HEK293 (cell line): ENCODE results near the gene CARD6.
A peak's percentile ranks its signal among the peaks of the same experiment; 100 is the strongest.

Experiments used
- CTCF ChIA-PET: fragments of 350-600 bp; formaldehyde crosslinking; extraction: SDS; loops from one replicate; lab custom pipeline; 2021; ENCODE audit warnings: antibody characterized with exemption; lab: Yijun Ruan, JAX
- POLR2A ChIA-PET: fragments of 300-600 bp; formaldehyde crosslinking; extraction: SDS; loops from one replicate; lab custom pipeline; 2020; ENCODE audit warnings: antibody characterized with exemption, inconsistent platforms; lab: Yijun Ruan, JAX
- H3K27ac ChIP-seq: fragments of 200-500 bp; sonication (Bioruptor generic); 2 replicates; pipeline ENCODE4 v1.5.1; 2014; ENCODE audit warnings: low read depth, low read length, control low read depth, inconsistent platforms; ENCODE audit errors: extremely low read depth
- H3K36me3 ChIP-seq, 2 experiments: fragments of 200-500 bp in 1 of 2; sonication (Bioruptor generic) in 1 of 2; 1 replicate in 1 of 2; 2 replicates in 1 of 2; pipeline ENCODE4 v1.5.1; 2014 to 2017; ENCODE audit warnings: inconsistent platforms in 2 of 2, low read length in 2 of 2; ENCODE audit not compliant: control insufficient read depth in 2 of 2, insufficient read depth in 1 of 2
- H3K4me1 ChIP-seq: fragments of 200-500 bp; sonication (Bioruptor generic); 2 replicates; pipeline ENCODE4 v1.5.1; 2014; ENCODE audit warnings: mild to moderate bottlenecking, low read length, inconsistent platforms; ENCODE audit not compliant: control insufficient read depth, insufficient read depth
- H3K4me3 ChIP-seq: 2 replicates; pipeline ENCODE4 v1.5.1; 2011; ENCODE audit warnings: low read depth, mild to moderate bottlenecking, control low read depth, low read length, moderate library complexity
- H3K9me3 ChIP-seq: fragments of 200-500 bp; sonication (Bioruptor generic); 2 replicates; pipeline ENCODE4 v1.5.1; 2014; ENCODE audit warnings: low read depth, low read length, inconsistent platforms; ENCODE audit not compliant: control insufficient read depth, insufficient read depth
- ATF2 ChIP-seq: fragments of 450-650 bp; formaldehyde crosslinking; IDR thresholded peaks from 2 replicates; pipeline ENCODE4 v1.5.1; 2016; ENCODE audit warnings: missing biosample characterization, missing genetic modification characterization, low read depth
- ELK4 ChIP-seq: IDR thresholded peaks from 2 replicates; pipeline ENCODE4 v1.6.1; 2011; ENCODE audit warnings: mild to moderate bottlenecking, low read depth, low read length, borderline replicate concordance
- HOXC10 ChIP-seq: sonication (generic); formaldehyde crosslinking; IDR thresholded peaks from 2 replicates; pipeline ENCODE4 v1.8.1; 2023; ENCODE audit warnings: mild to moderate bottlenecking, missing genetic modification reagents
- PRDM1 ChIP-seq: fragments of 450-650 bp; formaldehyde crosslinking; IDR thresholded peaks from 2 replicates; pipeline ENCODE4; 2016; ENCODE audit warnings: missing biosample characterization, missing genetic modification characterization
- SETDB1 ChIP-seq: IDR thresholded peaks from one replicate; pipeline ENCODE4 v1.6.1; 2017; ENCODE audit warnings: mild to moderate bottlenecking, low read length, moderate library complexity, mixed read lengths; ENCODE audit not compliant: insufficient read length
- ZBTB6 ChIP-seq: fragments of 450-650 bp; formaldehyde crosslinking; IDR thresholded peaks from 2 replicates; pipeline ENCODE4 v1.5.1; 2017; ENCODE audit warnings: missing biosample characterization, missing genetic modification characterization
- ZFP41 ChIP-seq: fragments of 450-650 bp; formaldehyde crosslinking; IDR thresholded peaks from 2 replicates; pipeline ENCODE4 v1.5.1; 2016; ENCODE audit warnings: missing biosample characterization, missing genetic modification characterization, borderline replicate concordance
- ZNF132 ChIP-seq: fragments of 450-650 bp; formaldehyde crosslinking; IDR thresholded peaks from 2 replicates; pipeline ENCODE4 v1.5.1; 2017; ENCODE audit warnings: missing biosample characterization, missing genetic modification characterization, borderline replicate concordance
- ZNF169 ChIP-seq: fragments of 450-650 bp; formaldehyde crosslinking; IDR thresholded peaks from 2 replicates; pipeline ENCODE4 v1.5.1; 2016; ENCODE audit warnings: missing biosample characterization, missing genetic modification characterization
- ZNF184 ChIP-seq: fragments of 450-650 bp; IDR thresholded peaks from 2 replicates; pipeline ENCODE4 v1.5.1; 2018; ENCODE audit warnings: missing biosample characterization, mild to moderate bottlenecking, missing genetic modification characterization
- ZNF223 ChIP-seq: fragments of 450-650 bp; formaldehyde crosslinking; IDR thresholded peaks from 2 replicates; pipeline ENCODE4 v1.5.1; 2016; ENCODE audit warnings: missing biosample characterization, missing genetic modification characterization
- ZNF24 ChIP-seq: fragments of 450-650 bp; formaldehyde crosslinking; IDR thresholded peaks from 2 replicates; pipeline ENCODE4 v1.5.1; 2016; ENCODE audit warnings: missing biosample characterization, missing genetic modification characterization
- ZNF26 ChIP-seq: fragments of 450-650 bp; formaldehyde crosslinking; IDR thresholded peaks from 2 replicates; pipeline ENCODE4 v1.5.1; 2016; ENCODE audit warnings: missing biosample characterization, missing genetic modification characterization
- ZNF658 ChIP-seq: fragments of 450-650 bp; formaldehyde crosslinking; IDR thresholded peaks from 2 replicates; pipeline ENCODE4; 2016; ENCODE audit warnings: missing biosample characterization, missing genetic modification characterization
- ZNF776 ChIP-seq: fragments of 450-650 bp; formaldehyde crosslinking; IDR thresholded peaks from 2 replicates; pipeline ENCODE4 v1.5.0; 2017; ENCODE audit warnings: missing biosample characterization, missing genetic modification characterization, borderline replicate concordance
- ZNF830 ChIP-seq: fragments of 450-650 bp; IDR thresholded peaks from 2 replicates; pipeline ENCODE4 v1.5.0; 2018; ENCODE audit warnings: missing biosample characterization, missing genetic modification characterization, low read depth, mild to moderate bottlenecking, moderate library complexity
- ZSCAN23 ChIP-seq: fragments of 450-650 bp; formaldehyde crosslinking; IDR thresholded peaks from 2 replicates; pipeline ENCODE4 v1.5.1; 2016; ENCODE audit warnings: missing biosample characterization, missing genetic modification characterization
- ZXDB ChIP-seq: fragments of 450-650 bp; formaldehyde crosslinking; IDR thresholded peaks from 2 replicates; pipeline ENCODE4 v1.5.1; 2016; ENCODE audit warnings: missing biosample characterization, missing genetic modification characterization

The CARD6 gene

GRCh38 chr5:40873286-40873880 lies 32.2 kb downstream of the CARD6 start:
- H3K27ac ChIP-seq: no peak overlapping the region
- POLR2A ChIA-PET: no interaction called here

GRCh38 chr5:40875958-40876357 lies 34.8 kb downstream of the CARD6 start:
- Histone ChIP-seq H3K9me3 (no peaks in the 10 kb centered on the region), H3K36me3 (no peaks in the 10 kb centered on the region), H3K4me3 (no peak overlapping the region), H3K4me1 (no peaks in the 10 kb centered on the region), H3K27ac (no peak overlapping the region)
- ChIA-PET POLR2A (no interaction called here), CTCF (no interaction called here)
- TF ChIP-seq ZNF24 (tag by site-specific recombination) (no peak), ELK4 (no peak), ZNF776 (tag by site-specific recombination) (no peak), ZNF184 (tag by site-specific recombination) (no peak)

More at GRCh38 chr5:40873286-40873880, 32.2 kb downstream of the CARD6 start:
- no peaks in the 10 kb centered on the region for H3K36me3 ChIP-seq
- no peaks in the 10 kb centered on the region for H3K9me3 ChIP-seq
- CTCF ChIA-PET: no interaction called here
- no peak overlapping the region for H3K4me3 ChIP-seq
- peak; percentile 92 for TF ChIP-seq PRDM1 (tag by site-specific recombination)
- no peak for TF ChIP-seq ATF2
- no peaks in the 10 kb centered on the region for H3K4me1 ChIP-seq

GRCh38 chr5:40877371-40877988 lies 36.3 kb downstream of the CARD6 start:
- ChIA-PET POLR2A (no interaction called here), CTCF (interaction anchor here (1.5 kb wide), 1 partner anchor 187 kb away, joined by 5 read pairs; no protein-coding TSS in a partner anchor)

GRCh38 chr5:40879163-40879942 lies 38.2 kb downstream of the CARD6 start:
- ChIA-PET CTCF (interaction anchor here (0.6 to 1.8 kb wide), 20 partner anchors 8 to 1421 kb away, joined by 3 to 6 read pairs (median 3); no protein-coding TSS in a partner anchor), POLR2A (no interaction called here)
- H3K4me3 ChIP-seq: no peak overlapping the region
- H3K27ac ChIP-seq: no peak overlapping the region
- no peaks in the 10 kb centered on the region for H3K9me3 ChIP-seq
- no peaks in the 10 kb centered on the region for H3K4me1 ChIP-seq
- H3K36me3 ChIP-seq: no peaks in the 10 kb centered on the region
- TF ChIP-seq ZNF830 (tag by site-specific recombination) (no peak), ZNF132 (tag by site-specific recombination) (no peak), HOXC10 (no peak), ZBTB6 (no peak), ZNF169 (tag by site-specific recombination) (no peak), ZFP41 (no peak), ZSCAN23 (no peak)

More at GRCh38 chr5:40877371-40877988, 36.3 kb downstream of the CARD6 start:
- no peaks in the 10 kb centered on the region for H3K9me3 ChIP-seq
- H3K4me1 ChIP-seq: no peaks in the 10 kb centered on the region
- peak; percentile 62; the same call in 1 of the 2 replicates for TF ChIP-seq ZNF658 (tag by site-specific recombination)
- TF ChIP-seq ZNF223 (tag by site-specific recombination): peak; percentile 94
- TF ChIP-seq ZXDB: no peak
- peak; percentile 25; the same call in 1 of the 2 replicates for TF ChIP-seq ZNF26 (tag by site-specific recombination)
- peak; percentile 77 for TF ChIP-seq SETDB1
- TF ChIP-seq ZNF169 (tag by site-specific recombination): peak; percentile 82; the same call in 1 of the 2 replicates
- H3K36me3 ChIP-seq: no peaks in the 10 kb centered on the region
- no peak overlapping the region for H3K27ac ChIP-seq
- no peak overlapping the region for H3K4me3 ChIP-seq
